H9 (cell line): ENCODE data around the gene ELF5. TPM values are rescaled to one million over a fixed set of nuclear protein-coding genes. Genes with fewer than 3 reads are reported as not detected.

Experiments used
- DNase-seq: peaks from one replicate; pipeline ENCODE4 v3.0.0-alpha.2; 2017
- H2AFZ ChIP-seq: one replicate; pipeline ENCODE4 v1.6.1; 2013; ENCODE audit warnings: mild to moderate bottlenecking, low read length, control low read depth, moderate library complexity
- H2AK5ac ChIP-seq: 2 replicates; pipeline ENCODE4 v1.6.1; 2013; ENCODE audit warnings: low read length, control low read depth, mixed read lengths; ENCODE audit not compliant: insufficient read length
- H2BK120ac ChIP-seq: one replicate; pipeline ENCODE4 v1.6.1; 2013; ENCODE audit warnings: low read depth, mild to moderate bottlenecking, low read length, control low read depth, inconsistent platforms; ENCODE audit not compliant: poor library complexity, severe bottlenecking
- H2BK12ac ChIP-seq: 2 replicates; pipeline ENCODE4 v1.6.1; 2013; ENCODE audit warnings: low read length, control low read depth, mixed read lengths, low read depth; ENCODE audit not compliant: insufficient read length
- H2BK15ac ChIP-seq: 2 replicates; pipeline ENCODE4 v1.6.1; 2013; ENCODE audit warnings: low read depth, low read length, control low read depth
- H2BK20ac ChIP-seq: one replicate; pipeline ENCODE4 v1.6.1; 2013; ENCODE audit warnings: low read depth, mild to moderate bottlenecking, low read length, control low read depth, inconsistent platforms; ENCODE audit not compliant: poor library complexity, severe bottlenecking
- H2BK5ac ChIP-seq: 2 replicates; pipeline ENCODE4 v1.6.1; 2013; ENCODE audit warnings: low read length, control low read depth, mixed read lengths; ENCODE audit not compliant: insufficient read length
- H3K14ac ChIP-seq: 2 replicates; pipeline ENCODE4 v1.6.1; 2013; ENCODE audit warnings: low read length, control low read depth; ENCODE audit not compliant: insufficient read depth
- H3K18ac ChIP-seq: 2 replicates; pipeline ENCODE4 v1.6.1; 2013; ENCODE audit warnings: low read depth, mild to moderate bottlenecking, mixed read lengths, low read length, control low read depth; ENCODE audit not compliant: insufficient read length
- H3K23ac ChIP-seq: 2 replicates; pipeline ENCODE4 v1.6.1; 2013; ENCODE audit warnings: low read length, control low read depth, mixed read lengths, low read depth; ENCODE audit not compliant: insufficient read length
- H3K23me2 ChIP-seq: 2 replicates; pipeline ENCODE4 v1.6.1; 2013; ENCODE audit warnings: low read depth, mild to moderate bottlenecking, mixed read lengths, low read length, control low read depth; ENCODE audit not compliant: insufficient read length, poor library complexity, severe bottlenecking
- H3K27ac ChIP-seq: 2 replicates; pipeline ENCODE4 v1.5.1; 2013; ENCODE audit warnings: low read length, control low read depth, mixed read lengths, low read depth; ENCODE audit not compliant: insufficient read length
- H3K27me3 ChIP-seq: 2 replicates; pipeline ENCODE4 v1.6.1; 2013; ENCODE audit warnings: low read length, control low read depth, inconsistent platforms; ENCODE audit not compliant: insufficient read depth
- H3K4ac ChIP-seq: 2 replicates; pipeline ENCODE4 v1.6.1; 2013; ENCODE audit warnings: low read depth, mild to moderate bottlenecking, control low read depth, inconsistent platforms, low read length, moderate library complexity
- H3K4me1 ChIP-seq: 2 replicates; pipeline ENCODE4 v1.6.1; 2013; ENCODE audit warnings: low read length, control low read depth, inconsistent platforms; ENCODE audit not compliant: insufficient read depth
- H3K4me2 ChIP-seq: 2 replicates; pipeline ENCODE4 v1.6.1; 2013; ENCODE audit warnings: low read length, control low read depth, mixed read lengths; ENCODE audit not compliant: insufficient read length, insufficient read depth
- H3K56ac ChIP-seq: 2 replicates; pipeline ENCODE4 v1.6.1; 2013; ENCODE audit warnings: low read depth, mild to moderate bottlenecking, mixed read lengths, low read length, control low read depth; ENCODE audit not compliant: insufficient read length
- H3K79me1 ChIP-seq: 2 replicates; pipeline ENCODE4 v1.6.1; 2013; ENCODE audit warnings: low read depth, mild to moderate bottlenecking, moderate library complexity, low read length, control low read depth, inconsistent platforms; ENCODE audit not compliant: insufficient read depth, poor library complexity, severe bottlenecking
- H3K79me2 ChIP-seq: 2 replicates; pipeline ENCODE4 v1.6.1; 2013; ENCODE audit warnings: low read length, control low read depth, inconsistent platforms; ENCODE audit not compliant: insufficient read depth
- H3K9ac ChIP-seq: 2 replicates; pipeline ENCODE4 v1.6.1; 2013; ENCODE audit warnings: low read length, control low read depth, mixed read lengths; ENCODE audit not compliant: insufficient read length; ENCODE audit errors: extremely low read depth
- H3K9me3 ChIP-seq: one replicate; pipeline ENCODE4 v1.6.1; 2013; ENCODE audit warnings: low read depth, low read length, inconsistent platforms; ENCODE audit not compliant: control insufficient read depth
- H3T11ph ChIP-seq: one replicate; pipeline ENCODE4 v1.6.1; 2013; ENCODE audit warnings: mild to moderate bottlenecking, low read length, control low read depth, inconsistent platforms
- H4K20me1 ChIP-seq: one replicate; pipeline ENCODE4 v1.6.1; 2013; ENCODE audit not compliant: control insufficient read depth, insufficient read length, insufficient read depth
- H4K5ac ChIP-seq: 2 replicates; pipeline ENCODE4 v1.6.1; 2013; ENCODE audit warnings: low read depth, mild to moderate bottlenecking, mixed read lengths, low read length, control low read depth; ENCODE audit not compliant: insufficient read length
- H4K8ac ChIP-seq: replicated peaks from 2 replicates; pipeline ENCODE4 v1.6.1; 2013; ENCODE audit warnings: low read length, control low read depth, mixed read lengths, low read depth; ENCODE audit not compliant: insufficient read length
- H4K91ac ChIP-seq: 2 replicates; pipeline ENCODE4 v1.6.1; 2013; ENCODE audit warnings: low read depth, mild to moderate bottlenecking, moderate library complexity, mixed read lengths, low read length, control low read depth; ENCODE audit not compliant: insufficient read length
- H3K27ac Mint-ChIP-seq, 3 experiments: 2 replicates in 2 of 3; 3 replicates in 1 of 3; pipeline ENCODE4 v1.8.0; 2020 to 2021; ENCODE audit warnings: mixed read lengths in 3 of 3, mild to moderate bottlenecking in 1 of 3, moderate library complexity in 1 of 3
- H3K27me3 Mint-ChIP-seq: 2 replicates; pipeline ENCODE4 v1.8.0; 2021; ENCODE audit warnings: low read depth, mild to moderate bottlenecking, moderate library complexity, mixed read lengths
- H3K36me3 Mint-ChIP-seq, 3 experiments: 2 replicates in 2 of 3; 3 replicates in 1 of 3; pipeline ENCODE4 v1.8.0; 2020 to 2021; ENCODE audit warnings: low read depth in 3 of 3, mixed read lengths in 3 of 3; ENCODE audit not compliant: insufficient read depth in 1 of 3
- H3K4me1 Mint-ChIP-seq, 2 experiments: 2 replicates each; pipeline ENCODE4 v1.8.0; 2020; ENCODE audit warnings: mixed read lengths in 2 of 2
- H3K4me3 Mint-ChIP-seq, 2 experiments: 2 replicates in 1 of 2; 3 replicates in 1 of 2; pipeline ENCODE4 v1.8.0; 2020 to 2021; ENCODE audit warnings: mild to moderate bottlenecking in 2 of 2, mixed read lengths in 2 of 2, moderate library complexity in 1 of 2
- H3K9me3 Mint-ChIP-seq, 2 experiments: 2 replicates in 1 of 2; 3 replicates in 1 of 2; pipeline ENCODE4 v1.8.0; 2020; ENCODE audit warnings: mild to moderate bottlenecking in 2 of 2, mixed read lengths in 2 of 2, moderate library complexity in 1 of 2
- CTCF ChIP-seq: fragments of 200-600 bp; sonication (generic); conservative IDR thresholded peaks from 3 replicates; pipeline ENCODE4 v1.8.0; 2021; ENCODE audit warnings: antibody characterized with exemption, mild to moderate bottlenecking
- WGBS: extraction: QIAGEN DNeasy Blood & Tissue Kit; methylation state at CpG from one replicate; pipeline ENCODE4 v1.1.7; 2013; ENCODE audit warnings: missing lambda C conversion rate, low lambda C conversion rate, mixed read lengths; ENCODE audit not compliant: insufficient read length; ENCODE audit errors: extremely low coverage; 5-methylcytosine and 5-hydroxymethylcytosine counted together
- total RNA-seq: library from RNA; stranded (reverse); gene quantifications from 2 replicates; pipeline ENCODE4 v1.2.1, GENCODE V29; 2021

ELF5 gene
- total RNA-seq, 1 experiment from 2014 or later, result not detected

- H3K27me3 Mint-ChIP-seq, result no peaks in the 10 kb centered on the region; the same call in 1 of the 2 replicates
- Histone ChIP-seq H4K5ac (no peak overlapping the region), H3T11ph (no peak overlapping the region), H3K14ac (no peak overlapping the region), H2BK120ac (no peak overlapping the region), H3K4me1 (no peaks in the 10 kb centered on the region), H2BK12ac (no peak overlapping the region), H3K56ac (no peak overlapping the region), H3K79me2 (no peaks in the 10 kb centered on the region), H4K8ac (no peak overlapping the region), H2BK5ac (no peak overlapping the region), H3K18ac (no peak overlapping the region), H3K4ac (no peak overlapping the region), H3K27ac (no peak overlapping the region), H3K4me2 (no peak overlapping the region), H3K9me3 (no peaks in the 10 kb centered on the region), H3K9ac (no peak overlapping the region), H2AK5ac (no peak overlapping the region), H2AFZ (no peak overlapping the region), H4K91ac (no peak overlapping the region), H3K27me3 (no peaks in the 10 kb centered on the region), H3K79me1 (no peaks in the 10 kb centered on the region), H3K23ac (no peak overlapping the region), H3K23me2 (no peaks in the 10 kb centered on the region), H2BK20ac (no peak overlapping the region), H2BK15ac (no peak overlapping the region), H4K20me1 (no peaks in the 10 kb centered on the region)
- no CpG with 5 or more reads among the region's 4 CpGs for WGBS
- peaks cover 4% of the 10 kb centered on the region in 2 experiments; a peak in 3 of 4 replicates for H3K4me1 Mint-ChIP-seq
- peaks cover 8 to 14% of the 10 kb centered on the region in 2 experiments; a peak in 3 of 5 replicates for H3K9me3 Mint-ChIP-seq
- TF ChIP-seq CTCF, result no peak
- H3K4me3 Mint-ChIP-seq, result no peak overlapping the region
- no peak for DNase-seq
- no peak overlapping the region for H3K27ac Mint-ChIP-seq
- H3K36me3 Mint-ChIP-seq, result peaks cover 0 to 17% (median 16%) of the 10 kb centered on the region in 3 experiments; a peak in 5 of 7 replicates
These were observed 69.2 kb downstream of the ELF5 start for GRCh38 chr11:34444428-34444827.
